HepG2 (cell line): ENCODE measurements around the gene OR6S1. TPM values are rescaled to one million over a fixed set of nuclear protein-coding genes. Genes with fewer than 3 reads are reported as not detected.

Source experiments
- ASH2L ChIP-seq: fragments of 300-600, 200-600 bp; sonication (generic); IDR thresholded peaks from 2 replicates; pipeline ENCODE4 v1.7.0; 2017; ENCODE audit warnings: low read depth, mild to moderate bottlenecking, moderate library complexity, mixed read lengths, low read length; ENCODE audit not compliant: insufficient read length
- CBX5 ChIP-seq: sonication (generic); formaldehyde crosslinking; IDR thresholded peaks from 2 replicates; pipeline ENCODE4 v1.4.0; 2020; ENCODE audit warnings: missing genetic modification reagents, borderline replicate concordance
- CEBPB ChIP-seq: IDR thresholded peaks from 2 replicates; pipeline ENCODE4 v1.6.1; 2011; ENCODE audit warnings: low read depth, low read length, improper control_type of control experiment, borderline replicate concordance
- ERF ChIP-seq: IDR thresholded peaks from 2 replicates; pipeline ENCODE4 v1.6.1; 2018; ENCODE audit warnings: missing biosample characterization, missing genetic modification reagents
- GATA4 ChIP-seq: sonication (generic); IDR thresholded peaks from 2 replicates; pipeline ENCODE4 v1.6.1; 2016; ENCODE audit warnings: antibody characterized with exemption, low read depth, borderline replicate concordance
- HOXA3 ChIP-seq: sonication (generic); formaldehyde crosslinking; IDR thresholded peaks from 2 replicates; pipeline ENCODE4 v1.5.0; 2020; ENCODE audit warnings: missing genetic modification reagents
- IRF2 ChIP-seq: IDR thresholded peaks from 2 replicates; pipeline ENCODE4 v1.6.1; 2018; ENCODE audit warnings: missing genetic modification reagents, missing compliant biosample characterization
- IRX3 ChIP-seq: sonication (generic); formaldehyde crosslinking; IDR thresholded peaks from 2 replicates; pipeline ENCODE4 v1.8.1; 2023; ENCODE audit warnings: mild to moderate bottlenecking, low read depth, missing genetic modification reagents, borderline replicate concordance
- KMT2B ChIP-seq: IDR thresholded peaks from 2 replicates; pipeline ENCODE4 v1.6.1; 2016; ENCODE audit warnings: missing genetic modification reagents, missing compliant biosample characterization
- MAFF ChIP-seq: IDR thresholded peaks from 2 replicates; pipeline ENCODE4 v1.6.1; 2011; ENCODE audit warnings: low read depth, low read length, improper control_type of control experiment
- NCOA1 ChIP-seq: sonication (generic); formaldehyde crosslinking; IDR thresholded peaks from 2 replicates; pipeline ENCODE4 v1.9.0; 2021; ENCODE audit warnings: missing genetic modification reagents
- POLR2A ChIP-seq, 2 experiments: IDR thresholded peaks; 2 replicates each; pipeline ENCODE4 v1.6.1; 2011; ENCODE audit warnings: low read depth in 2 of 2, low read length in 2 of 2, mild to moderate bottlenecking in 1 of 2, moderate library complexity in 1 of 2; ENCODE audit not compliant: insufficient read depth in 1 of 2
- RFXAP ChIP-seq: sonication (generic); formaldehyde crosslinking; IDR thresholded peaks from 2 replicates; pipeline ENCODE4 v1.4.0; 2020; ENCODE audit warnings: missing genetic modification reagents, borderline replicate concordance
- SAP130 ChIP-seq: IDR thresholded peaks from 2 replicates; pipeline ENCODE4 v1.6.1; 2016; ENCODE audit warnings: low read depth
- SIX1 ChIP-seq: sonication (generic); formaldehyde crosslinking; IDR thresholded peaks from 2 replicates; pipeline ENCODE4 v1.4.0; 2020; ENCODE audit warnings: missing genetic modification reagents, borderline replicate concordance
- XBP1 ChIP-seq: sonication (generic); formaldehyde crosslinking; IDR thresholded peaks from 2 replicates; pipeline ENCODE4 v1.5.0; 2020; ENCODE audit warnings: missing genetic modification reagents
- ZNF12 ChIP-seq: sonication (generic); formaldehyde crosslinking; IDR thresholded peaks from 2 replicates; pipeline ENCODE4 v1.5.0; 2020; ENCODE audit warnings: missing genetic modification reagents
- ZNF138 ChIP-seq: sonication (generic); formaldehyde crosslinking; IDR thresholded peaks from 2 replicates; pipeline ENCODE4 v1.5.0; 2020; ENCODE audit warnings: mild to moderate bottlenecking, low read depth, missing genetic modification reagents
- ZNF331 ChIP-seq: sonication (generic); formaldehyde crosslinking; IDR thresholded peaks from 2 replicates; pipeline ENCODE4 v1.4.0; 2020; ENCODE audit warnings: missing genetic modification reagents
- ZNF333 ChIP-seq: sonication (generic); formaldehyde crosslinking; IDR thresholded peaks from 2 replicates; pipeline ENCODE4 v1.4.0; 2020; ENCODE audit warnings: mild to moderate bottlenecking, missing genetic modification reagents, borderline replicate concordance
- ZNF335 ChIP-seq: sonication (generic); formaldehyde crosslinking; IDR thresholded peaks from 2 replicates; pipeline ENCODE4 v1.4.0; 2020; ENCODE audit warnings: missing genetic modification reagents
- ZNF709 ChIP-seq: sonication (generic); formaldehyde crosslinking; IDR thresholded peaks from 2 replicates; pipeline ENCODE4 v1.5.0; 2020; ENCODE audit warnings: mild to moderate bottlenecking, missing genetic modification reagents
- polyA plus RNA-seq, 8 experiments: library from polyadenylated mRNA; depleted of rRNA in 3 of 8; stranded (reverse) in 7 of 8; unstranded in 1 of 8; fragments of >200 nt; fragmentation: Illumina TruSeq in 4 of 8; extraction: Trizol in 4 of 8; gene quantifications; 2 replicates each; pipeline versions ENCODE4 v1.2.1 to v1.2.3, GENCODE V29; 2011 to 2016; ENCODE audit warnings: low read depth in 4 of 8, missing spikeins in 1 of 8, mixed read lengths in 1 of 8; ENCODE audit not compliant: insufficient read depth in 1 of 8
- total RNA-seq, 5 experiments: library from RNA; depleted of rRNA; stranded (reverse); fragments of >200 nt; fragmentation: Illumina TruSeq; extraction: Trizol; gene quantifications; 2 replicates each; pipeline ENCODE4 v1.2.3, GENCODE V29; 2016; ENCODE audit warnings: low read depth in 1 of 5
- TF ChIP-seq, protein P1 (sequence below), 2 experiments: sonication (generic) in 1 of 2; formaldehyde crosslinking in 1 of 2; IDR thresholded peaks; 2 replicates each; pipeline versions ENCODE4 v1.4.0 to v1.6.1; 2018 to 2020; ENCODE audit warnings: missing genetic modification reagents in 2 of 2, borderline replicate concordance in 1 of 2, low read depth in 1 of 2, mild to moderate bottlenecking in 1 of 2, missing biosample characterization in 1 of 2
- TF ChIP-seq, protein P2 (sequence below): sonication (generic); formaldehyde crosslinking; IDR thresholded peaks from 2 replicates; pipeline ENCODE4 v1.5.0; 2020; ENCODE audit warnings: missing genetic modification reagents, mild to moderate bottlenecking, borderline replicate concordance
- TF ChIP-seq, protein P3 (sequence below): sonication (generic); formaldehyde crosslinking; IDR thresholded peaks from 2 replicates; pipeline ENCODE4 v1.4.0; 2020; ENCODE audit warnings: mild to moderate bottlenecking, missing genetic modification reagents

OR6S1 gene
- total and polyA plus RNA-seq, 2 of the 13 experiments (the other 11 are each of a cell fraction or from before 2014, with no cell fraction given) = 0.09 TPM; not detected in 1

DNA sequence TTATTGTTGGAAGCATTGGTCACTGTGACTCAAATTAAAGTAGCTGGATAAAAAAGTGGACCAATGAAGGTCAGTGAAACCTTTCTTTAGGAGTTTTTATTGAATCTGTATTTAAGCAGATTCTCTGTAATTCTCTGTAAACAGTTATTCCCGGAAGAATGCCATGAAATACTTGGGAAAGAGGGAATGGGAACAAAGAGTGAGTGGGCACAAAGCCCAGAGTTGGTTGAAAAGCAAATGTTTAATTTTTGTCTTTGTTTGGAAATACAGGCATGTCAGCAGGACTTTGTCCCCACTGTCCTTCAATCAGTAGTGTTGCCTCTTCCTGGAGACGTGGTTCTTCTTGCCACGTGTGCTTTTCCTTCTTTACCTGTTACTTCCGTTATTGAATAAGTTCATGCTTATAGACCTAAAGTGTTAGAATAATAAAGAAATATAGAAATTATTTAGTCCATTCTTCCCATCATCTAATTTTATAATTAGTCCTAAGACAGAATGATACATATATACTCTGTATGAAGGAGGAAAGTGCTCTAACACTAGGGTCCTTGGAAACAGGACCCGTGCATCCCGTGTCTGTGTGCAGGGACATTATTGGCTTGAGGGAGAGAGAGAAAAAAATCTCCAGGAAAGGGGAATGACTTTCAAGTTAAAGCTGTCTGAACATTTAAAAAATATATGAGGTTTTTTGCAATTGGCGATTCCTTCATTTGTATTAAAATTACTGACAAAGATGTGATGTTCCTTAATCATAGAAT lies 45.1 kb upstream of the OR6S1 start (continued):
- TF ChIP-seq, protein P1, sequence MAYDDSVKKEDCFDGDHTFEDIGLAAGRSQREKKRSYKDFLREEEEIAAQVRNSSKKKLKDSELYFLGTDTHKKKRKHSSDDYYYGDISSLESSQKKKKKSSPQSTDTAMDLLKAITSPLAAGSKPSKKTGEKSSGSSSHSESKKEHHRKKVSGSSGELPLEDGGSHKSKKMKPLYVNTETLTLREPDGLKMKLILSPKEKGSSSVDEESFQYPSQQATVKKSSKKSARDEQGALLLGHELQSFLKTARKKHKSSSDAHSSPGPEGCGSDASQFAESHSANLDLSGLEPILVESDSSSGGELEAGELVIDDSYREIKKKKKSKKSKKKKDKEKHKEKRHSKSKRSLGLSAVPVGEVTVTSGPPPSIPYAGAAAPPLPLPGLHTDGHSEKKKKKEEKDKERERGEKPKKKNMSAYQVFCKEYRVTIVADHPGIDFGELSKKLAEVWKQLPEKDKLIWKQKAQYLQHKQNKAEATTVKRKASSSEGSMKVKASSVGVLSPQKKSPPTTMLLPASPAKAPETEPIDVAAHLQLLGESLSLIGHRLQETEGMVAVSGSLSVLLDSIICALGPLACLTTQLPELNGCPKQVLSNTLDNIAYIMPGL (CRISPR knock-in tag; IDR thresholded peaks at IDR 0.05; ENCODE audit: borderline replicate concordance in 1 of 2, low read depth in 1 of 2) = peak; percentile 9 to 88; a peak in 3 of 4 replicates
- 0 out of 2 replicates have a peak, but pooled peaks have one; percentile 62 for TF ChIP-seq NCOA1 (CRISPR knock-in tag)
- no peak; the same call in 1 of the 2 replicates for TF ChIP-seq XBP1
- peak; percentile 78 for TF ChIP-seq MAFF
- TF ChIP-seq, protein P2, sequence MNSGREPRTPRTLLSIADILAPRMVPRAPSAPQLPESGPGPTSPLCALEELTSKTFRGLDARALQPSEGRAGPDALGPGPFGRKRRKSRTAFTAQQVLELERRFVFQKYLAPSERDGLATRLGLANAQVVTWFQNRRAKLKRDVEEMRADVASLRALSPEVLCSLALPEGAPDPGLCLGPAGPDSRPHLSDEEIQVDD (CRISPR knock-in tag) = no peak
- TF ChIP-seq, protein P3, sequence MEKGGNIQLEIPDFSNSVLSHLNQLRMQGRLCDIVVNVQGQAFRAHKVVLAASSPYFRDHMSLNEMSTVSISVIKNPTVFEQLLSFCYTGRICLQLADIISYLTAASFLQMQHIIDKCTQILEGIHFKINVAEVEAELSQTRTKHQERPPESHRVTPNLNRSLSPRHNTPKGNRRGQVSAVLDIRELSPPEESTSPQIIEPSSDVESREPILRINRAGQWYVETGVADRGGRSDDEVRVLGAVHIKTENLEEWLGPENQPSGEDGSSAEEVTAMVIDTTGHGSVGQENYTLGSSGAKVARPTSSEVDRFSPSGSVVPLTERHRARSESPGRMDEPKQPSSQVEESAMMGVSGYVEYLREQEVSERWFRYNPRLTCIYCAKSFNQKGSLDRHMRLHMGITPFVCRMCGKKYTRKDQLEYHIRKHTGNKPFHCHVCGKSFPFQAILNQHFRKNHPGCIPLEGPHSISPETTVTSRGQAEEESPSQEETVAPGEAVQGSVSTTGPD = peak; percentile 82; the same call in 1 of the 2 replicates
- TF ChIP-seq ASH2L = peak; percentile 81
- peak; percentile 84 for TF ChIP-seq ZNF331 (CRISPR knock-in tag)
- peak; percentile 88 for TF ChIP-seq IRF2
- TF ChIP-seq RFXAP (CRISPR knock-in tag) = 0 out of 2 replicates have a peak, but pooled peaks have one; percentile 61
- TF ChIP-seq ZNF709 (CRISPR knock-in tag) = no peak
- TF ChIP-seq CEBPB = peak; percentile 72
- 0 out of 2 replicates have a peak, but pooled peaks have one; percentile 76 for TF ChIP-seq ZNF335 (CRISPR knock-in tag)
- TF ChIP-seq KMT2B = 0 out of 2 replicates have a peak, but pooled peaks have one; percentile 35
- TF ChIP-seq CBX5 (CRISPR knock-in tag) = peak; percentile 76; the same call in 1 of the 2 replicates
- 0 out of 2 replicates have a peak, but pooled peaks have one; percentile 29 for TF ChIP-seq ZNF12 (CRISPR knock-in tag)
- TF ChIP-seq ERF (CRISPR knock-in tag) = peak; percentile 83
- TF ChIP-seq IRX3 (CRISPR knock-in tag) = no peak
- peak; percentile 75; the same call in 1 of the 2 replicates for TF ChIP-seq SIX1 (CRISPR knock-in tag)
- peak; percentile 81; the same call in 1 of the 2 replicates for TF ChIP-seq GATA4
- TF ChIP-seq SAP130 = peak; percentile 98
- TF ChIP-seq HOXA3 (CRISPR knock-in tag) = peak; percentile 81
- TF ChIP-seq POLR2A (IDR thresholded peaks at IDR 0.05; ENCODE audit: insufficient read depth in 1 of 2, low read depth in 2 of 2, low read length in 2 of 2) = peak; percentile 61 to 79
- no peak for TF ChIP-seq ZNF333 (CRISPR knock-in tag)
- no peak for TF ChIP-seq ZNF138 (CRISPR knock-in tag)
